Kidney (tissue), 14 donors: ENCODE results near the gene FXYD1. TPM values are rescaled to one million over a fixed set of nuclear protein-coding genes. Genes with fewer than 3 reads are reported as not detected.
"Not testable (repeated sequence)": the region's sequence is repeated elsewhere in the genome, so short reads cannot be mapped to it uniquely, and the experiment has no call there.

Source experiments
- DNase-seq, 5 donors: peaks; one replicate each; pipeline ENCODE4 v3.0.0-alpha.2; 2013 to 2020
- FAIRE-seq: peaks from 2 replicates; lab custom pipeline; 2012; peaks lifted over from hg19 to GRCh38; lab: Jason Lieb, UNC
- H3K27ac ChIP-seq, 2 donors: one replicate each; pipeline ENCODE4 v1.7.0; 2013; ENCODE audit warnings: low read depth in 2 of 2, low read length in 2 of 2, inconsistent platforms in 1 of 2
- H3K27me3 ChIP-seq: one replicate; pipeline ENCODE4 v1.7.1; 2013; ENCODE audit warnings: low read length, inconsistent platforms; ENCODE audit not compliant: control insufficient read depth, insufficient read depth
- H3K36me3 ChIP-seq, 3 donors: one replicate each; pipeline versions ENCODE4 v1.7.0 to v1.7.1; 2013; ENCODE audit warnings: low read length in 3 of 3, control low read depth in 1 of 3, inconsistent platforms in 1 of 3; ENCODE audit not compliant: insufficient read depth in 3 of 3, control insufficient read depth in 2 of 3
- H3K4me1 ChIP-seq, 3 donors: one replicate each; pipeline versions ENCODE4 v1.7.0 to v1.7.1; 2013; ENCODE audit warnings: low read length in 3 of 3, inconsistent platforms in 1 of 3, low read depth in 1 of 3; ENCODE audit not compliant: control insufficient read depth in 2 of 3, insufficient read depth in 2 of 3
- H3K4me3 ChIP-seq, 3 donors: one replicate each; pipeline versions ENCODE4 v1.7.0 to v1.8.1; 2013; ENCODE audit warnings: low read length in 3 of 3, control low read depth in 1 of 3, inconsistent platforms in 1 of 3
- H3K9ac ChIP-seq, 3 donors: one replicate each; pipeline versions ENCODE4 v1.7.0 to v1.7.1; 2013; ENCODE audit warnings: low read length in 3 of 3, control low read depth in 1 of 3, inconsistent platforms in 1 of 3
- H3K9me3 ChIP-seq, 3 donors: one replicate each; pipeline versions ENCODE4 v1.7.0 to v1.7.1; 2013; ENCODE audit warnings: low read length in 3 of 3, control low read depth in 1 of 3, inconsistent platforms in 1 of 3; ENCODE audit not compliant: control insufficient read depth in 2 of 3, insufficient read depth in 1 of 3
- CTCF ChIP-seq: IDR thresholded peaks from 3 replicates; pipeline ENCODE4 v1.5.1; 2012; ENCODE audit warnings: mild to moderate bottlenecking, moderate library complexity, borderline replicate concordance; ENCODE audit not compliant: insufficient read depth; ENCODE audit errors: extremely low read depth
- intact Hi-C: fragments of 100-400 bp; cut with DNase I; formaldehyde crosslinking; loops from one replicate; pipeline ENCODE4 v1.11.1; 2022
- polyA plus RNA-seq: library from polyadenylated mRNA; stranded (reverse); fragments of 350-450 nt; fragmentation: Illumina TruSeq; extraction: RNeasy Lipid Tissue Mini Kit (QIAGEN cat#74804); gene quantifications from one replicate; pipeline ENCODE4 v1.2.3, GENCODE V29; 2014; ENCODE audit warnings: low read depth, low replicate concordance; ENCODE audit not compliant: insufficient read depth
- total RNA-seq: library from RNA; stranded (reverse); fragmentation: NEBNext Ultra II Directional; extraction: Animal tissue kit (Norgen Biotek cat#: 25700); gene quantifications from one replicate; pipeline ENCODE4 v1.2.1, GENCODE V29; 2021
- donor health status: control.
- donor health status: control.
- donor health status: control.
- donor health status: control.
- donor health status: control.
- donor health status: DM: yes; HTN: yes; CAD: no.
- donor health status: Normal renal cell carcinoma (clear cell type).

The FXYD1 gene
- total and polyA plus RNA-seq, 2 donors from 2014 or later = 31.8 to 39.0 TPM

GRCh38 chr19:35127871-35128270 lies 10.8 kb upstream of the FXYD1 start:
- Histone ChIP-seq H3K9ac (no peak overlapping the region), H3K27me3 (no peaks in the 10 kb centered on the region), H3K4me3 (no peak overlapping the region), H3K4me1 (peaks cover 0 to 9% (median 0%) of the 10 kb centered on the region in 3 donors), H3K36me3 (no peaks in the 10 kb centered on the region), H3K9me3 (no peaks in the 10 kb centered on the region), H3K27ac (no peak overlapping the region)
- intact Hi-C loops = no loop called here
- TF ChIP-seq CTCF = no peak
- FAIRE-seq (no peak), DNase-seq (no peak)

GRCh38 chr19:35128398-35129057 lies 10.1 kb upstream of the FXYD1 start:
- no peak for TF ChIP-seq CTCF
- Histone ChIP-seq H3K27ac (no peak overlapping the region), H3K36me3 (no peaks in the 10 kb centered on the region), H3K9me3 (no peaks in the 10 kb centered on the region), H3K4me1 (peaks cover 0 to 9% (median 0%) of the 10 kb centered on the region in 3 donors), H3K4me3 (no peak overlapping the region), H3K27me3 (no peaks in the 10 kb centered on the region), H3K9ac (no peak overlapping the region)
- DNase-seq (no peak), FAIRE-seq (no peak)
- intact Hi-C loops = no loop called here

GRCh38 chr19:35129724-35130274 lies 8.8 kb upstream of the FXYD1 start:
- H3K4me3 ChIP-seq, H3K27me3 ChIP-seq, H3K36me3 ChIP-seq, H3K9ac ChIP-seq, FAIRE-seq, H3K9me3 ChIP-seq, H3K4me1 ChIP-seq, intact Hi-C loops, H3K27ac ChIP-seq, DNase-seq: not testable (repeated sequence)

- H3K27me3 ChIP-seq = no peaks in the 10 kb centered on the region
- intact Hi-C loops = no loop called here
- no peak for TF ChIP-seq CTCF
Measured at GRCh38 chr19:35130761-35131720, 7.6 kb upstream of the FXYD1 start.

More at GRCh38 chr19:35130761-35131720, 7.6 kb upstream of the FXYD1 start:
- H3K4me1 ChIP-seq = peaks cover 0 to 2% (median 0%) of the 10 kb centered on the region in 3 donors
- no peaks in the 10 kb centered on the region for H3K36me3 ChIP-seq
- no peak overlapping the region for H3K27ac ChIP-seq
- H3K9me3 ChIP-seq = no peaks in the 10 kb centered on the region
- FAIRE-seq (no peak), DNase-seq (no peak)
- no peak overlapping the region for H3K9ac ChIP-seq
- H3K4me3 ChIP-seq = no peak overlapping the region
